PFSK-1 (cell line): ENCODE measurements around the gene SLC38A5.

Experiments
- TAF1 ChIP-seq: IDR thresholded peaks from 2 replicates; pipeline ENCODE4 v1.6.1; 2012; ENCODE audit warnings: low read length, control low read depth, borderline replicate concordance; ENCODE audit not compliant: insufficient read depth
- TF ChIP-seq, protein P1 (sequence below), 2 experiments: IDR thresholded peaks; 2 replicates each; pipeline versions ENCODE4 v1.6.1 to v1.8.0; 2011 to 2012; ENCODE audit warnings: low read depth in 2 of 2, low read length in 2 of 2, control low read depth in 1 of 2, inconsistent platforms in 1 of 2, mild to moderate bottlenecking in 1 of 2, moderate library complexity in 1 of 2; ENCODE audit not compliant: insufficient read depth in 1 of 2

DNA sequence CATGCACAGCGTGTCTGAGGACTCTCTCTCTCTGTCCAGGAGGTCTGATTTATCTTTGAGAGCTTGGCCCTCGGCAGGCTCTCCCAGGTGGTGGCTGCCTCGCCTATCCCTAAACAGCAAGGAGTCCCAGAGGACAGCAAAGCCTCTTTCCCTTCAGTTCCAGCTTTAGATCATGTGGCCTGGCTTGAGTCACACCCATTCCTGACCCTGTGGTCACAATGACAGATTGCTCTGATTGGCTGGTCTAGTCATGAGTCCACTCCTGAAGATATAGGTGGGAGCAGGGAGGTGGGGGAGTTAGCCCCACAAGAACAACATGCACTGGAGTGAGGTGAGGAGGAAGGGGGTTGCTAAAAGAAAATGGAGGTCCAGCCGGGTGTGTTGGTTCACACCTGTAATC, 26.6 kb upstream of the SLC38A5 start:
- TF ChIP-seq, protein P1, sequence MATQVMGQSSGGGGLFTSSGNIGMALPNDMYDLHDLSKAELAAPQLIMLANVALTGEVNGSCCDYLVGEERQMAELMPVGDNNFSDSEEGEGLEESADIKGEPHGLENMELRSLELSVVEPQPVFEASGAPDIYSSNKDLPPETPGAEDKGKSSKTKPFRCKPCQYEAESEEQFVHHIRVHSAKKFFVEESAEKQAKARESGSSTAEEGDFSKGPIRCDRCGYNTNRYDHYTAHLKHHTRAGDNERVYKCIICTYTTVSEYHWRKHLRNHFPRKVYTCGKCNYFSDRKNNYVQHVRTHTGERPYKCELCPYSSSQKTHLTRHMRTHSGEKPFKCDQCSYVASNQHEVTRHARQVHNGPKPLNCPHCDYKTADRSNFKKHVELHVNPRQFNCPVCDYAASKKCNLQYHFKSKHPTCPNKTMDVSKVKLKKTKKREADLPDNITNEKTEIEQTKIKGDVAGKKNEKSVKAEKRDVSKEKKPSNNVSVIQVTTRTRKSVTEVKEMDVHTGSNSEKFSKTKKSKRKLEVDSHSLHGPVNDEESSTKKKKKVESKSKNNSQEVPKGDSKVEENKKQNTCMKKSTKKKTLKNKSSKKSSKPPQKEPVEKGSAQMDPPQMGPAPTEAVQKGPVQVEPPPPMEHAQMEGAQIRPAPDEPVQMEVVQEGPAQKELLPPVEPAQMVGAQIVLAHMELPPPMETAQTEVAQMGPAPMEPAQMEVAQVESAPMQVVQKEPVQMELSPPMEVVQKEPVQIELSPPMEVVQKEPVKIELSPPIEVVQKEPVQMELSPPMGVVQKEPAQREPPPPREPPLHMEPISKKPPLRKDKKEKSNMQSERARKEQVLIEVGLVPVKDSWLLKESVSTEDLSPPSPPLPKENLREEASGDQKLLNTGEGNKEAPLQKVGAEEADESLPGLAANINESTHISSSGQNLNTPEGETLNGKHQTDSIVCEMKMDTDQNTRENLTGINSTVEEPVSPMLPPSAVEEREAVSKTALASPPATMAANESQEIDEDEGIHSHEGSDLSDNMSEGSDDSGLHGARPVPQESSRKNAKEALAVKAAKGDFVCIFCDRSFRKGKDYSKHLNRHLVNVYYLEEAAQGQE (IDR thresholded peaks at IDR 0.05; ENCODE audit: insufficient read depth in 1 of 2, low read depth in 2 of 2, low read length in 2 of 2) = no peak
- TF ChIP-seq TAF1 = no peak
